Transverse colon (tissue), 3 donors: ENCODE measurements around the gene ARHGEF16.

Source experiments
- EP300 ChIP-seq: sonication (generic); formaldehyde crosslinking; IDR thresholded peaks from one replicate; pipeline ENCODE4 v1.6.1; 2017; ENCODE audit warnings: antibody characterized with exemption, low read depth
- POLR2A ChIP-seq: fragments of 450-650 bp; IDR thresholded peaks from one replicate; pipeline ENCODE4 v1.6.1; 2016; ENCODE audit warnings: antibody characterized with exemption, mild to moderate bottlenecking, moderate library complexity
- TF ChIP-seq, protein P1 (sequence below), 5 experiments: fragments of 200-600 bp in 3 of 5; fragments of 450-650 bp in 2 of 5; sonication (generic) in 3 of 5; IDR thresholded peaks; 1 replicate in 2 of 5; 2 replicates in 3 of 5; pipeline ENCODE4 v1.5.1; 2016 to 2017; ENCODE audit warnings: antibody characterized with exemption in 5 of 5, inconsistent platforms in 3 of 5, mild to moderate bottlenecking in 2 of 5, moderate library complexity in 1 of 5

DNA sequence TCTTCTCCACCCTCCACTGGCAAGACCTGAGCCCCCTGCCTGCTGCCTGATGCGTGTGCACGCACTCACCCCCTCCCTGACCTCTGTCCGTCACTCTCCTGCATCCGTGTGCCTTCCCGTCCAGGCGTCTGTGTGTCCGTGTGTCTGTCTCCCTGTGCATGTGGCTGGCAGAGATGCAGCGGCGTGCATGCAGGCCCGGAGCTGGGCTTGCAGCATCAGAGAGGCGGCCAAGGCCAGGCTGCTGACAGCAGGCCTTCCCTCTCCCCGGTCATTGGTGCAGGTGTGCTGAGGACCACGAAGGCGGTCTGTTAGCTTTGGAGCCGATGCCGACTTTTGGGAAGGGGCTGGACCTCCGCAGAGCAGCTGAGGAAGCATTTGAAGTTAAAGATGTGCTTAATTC lies 22.8 kb upstream of the ARHGEF16 start:
- TF ChIP-seq, protein P1, sequence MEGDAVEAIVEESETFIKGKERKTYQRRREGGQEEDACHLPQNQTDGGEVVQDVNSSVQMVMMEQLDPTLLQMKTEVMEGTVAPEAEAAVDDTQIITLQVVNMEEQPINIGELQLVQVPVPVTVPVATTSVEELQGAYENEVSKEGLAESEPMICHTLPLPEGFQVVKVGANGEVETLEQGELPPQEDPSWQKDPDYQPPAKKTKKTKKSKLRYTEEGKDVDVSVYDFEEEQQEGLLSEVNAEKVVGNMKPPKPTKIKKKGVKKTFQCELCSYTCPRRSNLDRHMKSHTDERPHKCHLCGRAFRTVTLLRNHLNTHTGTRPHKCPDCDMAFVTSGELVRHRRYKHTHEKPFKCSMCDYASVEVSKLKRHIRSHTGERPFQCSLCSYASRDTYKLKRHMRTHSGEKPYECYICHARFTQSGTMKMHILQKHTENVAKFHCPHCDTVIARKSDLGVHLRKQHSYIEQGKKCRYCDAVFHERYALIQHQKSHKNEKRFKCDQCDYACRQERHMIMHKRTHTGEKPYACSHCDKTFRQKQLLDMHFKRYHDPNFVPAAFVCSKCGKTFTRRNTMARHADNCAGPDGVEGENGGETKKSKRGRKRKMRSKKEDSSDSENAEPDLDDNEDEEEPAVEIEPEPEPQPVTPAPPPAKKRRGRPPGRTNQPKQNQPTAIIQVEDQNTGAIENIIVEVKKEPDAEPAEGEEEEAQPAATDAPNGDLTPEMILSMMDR (IDR thresholded peaks at IDR 0.05) = no peak
- TF ChIP-seq EP300 (no peak), POLR2A (no peak)
